IPS-15b (cell line): Measurements from ENCODE around the gene WNT16.

ENCODE experiments used
- H3K27me3 ChIP-seq: one replicate; pipeline ENCODE4 v1.6.1; 2013; ENCODE audit warnings: low read length; ENCODE audit not compliant: control insufficient read depth, insufficient read depth
- H3K36me3 ChIP-seq: one replicate; pipeline ENCODE4 v1.6.1; 2013; ENCODE audit warnings: low read length; ENCODE audit not compliant: control insufficient read depth, insufficient read depth
- H3K4me1 ChIP-seq: one replicate; pipeline ENCODE4 v1.6.1; 2013; ENCODE audit warnings: mild to moderate bottlenecking, low read length; ENCODE audit not compliant: control insufficient read depth, insufficient read depth
- H3K4me3 ChIP-seq: one replicate; pipeline ENCODE4 v1.5.1; 2013; ENCODE audit warnings: low read depth, low read length
- H3K9ac ChIP-seq: one replicate; pipeline ENCODE4 v1.6.1; 2013; ENCODE audit warnings: low read depth, mild to moderate bottlenecking, low read length
- H3K9me3 ChIP-seq: one replicate; pipeline ENCODE4 v1.6.1; 2013; ENCODE audit warnings: mild to moderate bottlenecking, low read length; ENCODE audit not compliant: control insufficient read depth, insufficient read depth

WNT16 gene

GRCh38 chr7:121360564-121360963, 31.8 kb downstream of the WNT16 start:
- Histone ChIP-seq H3K36me3 (no peaks in the 10 kb centered on the region), H3K9ac (no peak overlapping the region), H3K4me1 (peaks cover 8% of the 10 kb centered on the region), H3K27me3 (no peaks in the 10 kb centered on the region), H3K4me3 (no peak overlapping the region), H3K9me3 (no peaks in the 10 kb centered on the region)

GRCh38 chr7:121366852-121367431, 38.1 kb downstream of the WNT16 start:
- Histone ChIP-seq H3K4me3 (no peak overlapping the region), H3K9me3 (no peaks in the 10 kb centered on the region), H3K27me3 (no peaks in the 10 kb centered on the region), H3K4me1 (peaks cover 10% of the 10 kb centered on the region), H3K36me3 (no peaks in the 10 kb centered on the region), H3K9ac (no peak overlapping the region)

- Histone ChIP-seq H3K4me1 (peaks cover 8% of the 10 kb centered on the region), H3K4me3 (no peak overlapping the region), H3K36me3 (no peaks in the 10 kb centered on the region), H3K9ac (no peak overlapping the region), H3K27me3 (no peaks in the 10 kb centered on the region), H3K9me3 (no peaks in the 10 kb centered on the region)
Measured at GRCh38 chr7:121369462-121369861, 40.7 kb downstream of the WNT16 start.

- no peaks in the 10 kb centered on the region for H3K36me3 ChIP-seq
- peaks cover 2% of the 10 kb centered on the region for H3K4me1 ChIP-seq
- H3K4me3 ChIP-seq, result no peak overlapping the region
- H3K27me3 ChIP-seq, result no peaks in the 10 kb centered on the region
- H3K9me3 ChIP-seq, result no peaks in the 10 kb centered on the region
- no peak overlapping the region for H3K9ac ChIP-seq
Measured at GRCh38 chr7:121371367-121371766, 42.6 kb downstream of the WNT16 start.

GRCh38 chr7:121371883-121372282, 43.1 kb downstream of the WNT16 start:
- Histone ChIP-seq H3K4me3 (no peak overlapping the region), H3K36me3 (no peaks in the 10 kb centered on the region), H3K9me3 (no peaks in the 10 kb centered on the region), H3K9ac (no peak overlapping the region), H3K4me1 (peaks cover 2% of the 10 kb centered on the region), H3K27me3 (no peaks in the 10 kb centered on the region)

GRCh38 chr7:121372376-121373010, 43.7 kb downstream of the WNT16 start:
- H3K9me3 ChIP-seq, result no peaks in the 10 kb centered on the region
- no peaks in the 10 kb centered on the region for H3K36me3 ChIP-seq
- H3K4me1 ChIP-seq, result peaks cover 1% of the 10 kb centered on the region
- no peaks in the 10 kb centered on the region for H3K27me3 ChIP-seq
- H3K4me3 ChIP-seq, result no peak overlapping the region
- no peak overlapping the region for H3K9ac ChIP-seq

- H3K9me3 ChIP-seq, result no peaks in the 10 kb centered on the region
- no peaks in the 10 kb centered on the region for H3K27me3 ChIP-seq
- no peaks in the 10 kb centered on the region for H3K4me1 ChIP-seq
- no peak overlapping the region for H3K9ac ChIP-seq
- H3K4me3 ChIP-seq, result no peak overlapping the region
- H3K36me3 ChIP-seq, result peaks cover under 1% of the 10 kb centered on the region
Measured at GRCh38 chr7:121373177-121373576, 44.4 kb downstream of the WNT16 start.

GRCh38 chr7:121376979-121377378, 48.2 kb downstream of the WNT16 start:
- Histone ChIP-seq H3K9ac (no peak overlapping the region), H3K27me3 (no peaks in the 10 kb centered on the region), H3K4me3 (no peak overlapping the region), H3K36me3 (peaks cover 2% of the 10 kb centered on the region), H3K4me1 (no peaks in the 10 kb centered on the region), H3K9me3 (no peaks in the 10 kb centered on the region)

GRCh38 chr7:121379930-121380329, 51.1 kb downstream of the WNT16 start:
- Histone ChIP-seq H3K36me3 (peaks cover 2% of the 10 kb centered on the region), H3K27me3 (no peaks in the 10 kb centered on the region), H3K9ac (no peak overlapping the region), H3K4me3 (no peak overlapping the region), H3K9me3 (no peaks in the 10 kb centered on the region), H3K4me1 (no peaks in the 10 kb centered on the region)

GRCh38 chr7:121382473-121382872, 53.7 kb downstream of the WNT16 start:
- Histone ChIP-seq H3K4me3 (no peak overlapping the region), H3K27me3 (no peaks in the 10 kb centered on the region), H3K4me1 (no peaks in the 10 kb centered on the region), H3K36me3 (peaks cover 2% of the 10 kb centered on the region), H3K9ac (no peak overlapping the region), H3K9me3 (no peaks in the 10 kb centered on the region)

- H3K36me3 ChIP-seq, result no peaks in the 10 kb centered on the region
- H3K27me3 ChIP-seq, result no peaks in the 10 kb centered on the region
- H3K4me1 ChIP-seq, result no peaks in the 10 kb centered on the region
- no peaks in the 10 kb centered on the region for H3K9me3 ChIP-seq
- no peak overlapping the region for H3K9ac ChIP-seq
- H3K4me3 ChIP-seq, result no peak overlapping the region
Measured at GRCh38 chr7:121383235-121383910, 54.6 kb downstream of the WNT16 start.

- Histone ChIP-seq H3K36me3 (no peaks in the 10 kb centered on the region), H3K9me3 (no peaks in the 10 kb centered on the region), H3K4me3 (no peak overlapping the region), H3K9ac (no peak overlapping the region), H3K27me3 (no peaks in the 10 kb centered on the region), H3K4me1 (no peaks in the 10 kb centered on the region)
Measured at GRCh38 chr7:121384265-121384664, 55.5 kb downstream of the WNT16 start.
